Neural progenitor cell (in vitro differentiated cells): ENCODE data around the gene KANK3. TPM values are rescaled to one million over a fixed set of nuclear protein-coding genes. Genes with fewer than 3 reads are reported as not detected.
"Not testable (repeated sequence)": the region's sequence is repeated elsewhere in the genome, so short reads cannot be mapped to it uniquely, and the experiment has no call there.

ENCODE experiments used
- DNase-seq: peaks from one replicate; pipeline ENCODE4 v3.0.0-alpha.2; 2016; ENCODE audit warnings: low spot score
- H2AFZ ChIP-seq: fragments of 200-600 bp; sonication (generic); replicated peaks from 2 replicates; pipeline ENCODE4 v1.6.1; 2016; ENCODE audit warnings: antibody characterized with exemption
- H3F3A ChIP-seq: fragments of 200-600 bp; sonication (generic); 2 replicates; pipeline ENCODE4 v1.6.1; 2016; ENCODE audit warnings: antibody characterized with exemption, low read depth
- H3K27ac ChIP-seq: fragments of 200-600 bp; sonication (generic); 2 replicates; pipeline ENCODE4 v1.5.1; 2016; ENCODE audit warnings: mild to moderate bottlenecking
- H3K27me3 ChIP-seq: fragments of 200-600 bp; sonication (generic); 2 replicates; pipeline ENCODE4 v1.6.1; 2016; ENCODE audit warnings: mild to moderate bottlenecking, moderate library complexity
- H3K36me3 ChIP-seq: fragments of 200-600 bp; sonication (generic); 2 replicates; pipeline ENCODE4 v1.5.1; 2016
- H3K4me1 ChIP-seq: fragments of 200-600 bp; sonication (generic); 2 replicates; pipeline ENCODE4 v1.6.1; 2016; ENCODE audit warnings: mixed run types
- H3K4me2 ChIP-seq: fragments of 200-600 bp; sonication (generic); 2 replicates; pipeline ENCODE4 v1.6.1; 2016
- H3K4me3 ChIP-seq: fragments of 200-600 bp; sonication (generic); 2 replicates; pipeline ENCODE4 v1.5.1; 2016
- H3K79me2 ChIP-seq: fragments of 200-600 bp; sonication (generic); 2 replicates; pipeline ENCODE4 v1.6.1; 2016; ENCODE audit warnings: low read depth
- H3K9ac ChIP-seq: fragments of 200-600 bp; sonication (generic); 2 replicates; pipeline ENCODE4 v1.6.1; 2016
- H3K9me3 ChIP-seq: fragments of 200-600 bp; sonication (generic); 2 replicates; pipeline ENCODE4 v1.5.1; 2016; ENCODE audit warnings: low read depth
- H4K20me1 ChIP-seq: fragments of 200-600 bp; sonication (generic); 2 replicates; pipeline ENCODE4 v1.6.1; 2016; ENCODE audit warnings: low read depth
- H3K27ac Mint-ChIP-seq: 3 replicates; pipeline ENCODE4 v1.8.0; 2021; ENCODE audit warnings: mixed read lengths
- H3K27me3 Mint-ChIP-seq: 2 replicates; pipeline ENCODE4 v1.8.0; 2022; ENCODE audit warnings: low read depth, mild to moderate bottlenecking, inconsistent platforms, moderate library complexity, mixed read lengths; ENCODE audit not compliant: insufficient read depth
- H3K36me3 Mint-ChIP-seq: 3 replicates; pipeline ENCODE4 v1.8.0; 2021; ENCODE audit warnings: mixed read lengths
- H3K4me1 Mint-ChIP-seq: 3 replicates; pipeline ENCODE4 v1.8.0; 2021; ENCODE audit warnings: mixed read lengths
- H3K4me3 Mint-ChIP-seq: 3 replicates; pipeline ENCODE4 v1.8.0; 2021; ENCODE audit warnings: mild to moderate bottlenecking, moderate library complexity, mixed read lengths
- H3K9me3 Mint-ChIP-seq: 3 replicates; pipeline ENCODE4 v1.8.0; 2020; ENCODE audit warnings: mixed read lengths
- EZH2 ChIP-seq: fragments of 200-600 bp; sonication (generic); IDR thresholded peaks from 2 replicates; pipeline ENCODE4 v1.6.1; 2017; ENCODE audit warnings: antibody characterized with exemption, mild to moderate bottlenecking, moderate library complexity
- EZH2phosphoT487 ChIP-seq: fragments of 200-600 bp; sonication (generic); IDR thresholded peaks from 2 replicates; pipeline ENCODE4 v1.6.1; 2017; ENCODE audit warnings: antibody characterized with exemption
- microRNA-seq: library from miRNA; unstranded; fragments of <30 nt; microRNA quantifications from one replicate; pipeline ENCODE4, GENCODE V29; 2016
- small RNA-seq: library from RNA; depleted of rRNA; stranded (forward); fragments of <200 nt; gene quantifications from one replicate; pipeline ENCODE3, GENCODE V24; 2015
- total RNA-seq: library from RNA; depleted of rRNA; stranded (reverse); fragments of >200 nt; gene quantifications from 2 replicates; pipeline ENCODE4 v1.2.3, GENCODE V29; 2015; ENCODE audit warnings: low replicate concordance
- TF ChIP-seq, protein P1 (sequence below): fragments of 200-600 bp; sonication (generic); IDR thresholded peaks from 2 replicates; pipeline ENCODE4 v1.5.1; 2017; ENCODE audit warnings: antibody characterized with exemption, mild to moderate bottlenecking

KANK3 gene
- total RNA-seq, 1 donor from 2014 or later, result not detected

DNA sequence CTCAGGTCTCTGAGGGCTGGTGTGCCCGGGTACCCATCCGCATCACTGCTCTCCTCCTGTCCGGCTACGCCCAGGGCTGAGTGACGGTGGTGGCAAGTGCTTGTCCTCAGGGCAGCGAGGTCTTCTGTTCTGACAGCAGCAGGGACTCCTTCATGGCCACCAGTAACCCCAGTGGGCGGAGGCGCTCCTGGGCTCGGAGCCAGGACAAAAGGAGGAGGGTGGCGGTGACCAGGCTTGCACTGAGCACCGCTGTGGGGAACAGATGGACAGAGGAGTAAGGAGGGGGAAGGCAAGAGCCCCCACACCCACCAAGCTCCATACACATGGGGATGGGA is 40.7 kb downstream of the KANK3 start:
- H3F3A ChIP-seq, result peaks cover 10% of the 10 kb centered on the region
- H3K4me1 ChIP-seq, result peaks cover 6% of the 10 kb centered on the region
- H3K79me2 ChIP-seq, result peaks cover 6% of the 10 kb centered on the region
- no peaks in the 10 kb centered on the region for H3K9me3 ChIP-seq
- no peak for DNase-seq
- no peak overlapping the region for H3K4me3 Mint-ChIP-seq
- no peaks in the 10 kb centered on the region for H3K36me3 ChIP-seq
- H3K4me1 Mint-ChIP-seq, result peaks cover 12% of the 10 kb centered on the region
- H3K27me3 Mint-ChIP-seq, result peaks cover 8% of the 10 kb centered on the region
- no peak overlapping the region for H3K27ac ChIP-seq
- H3K9me3 Mint-ChIP-seq, result no peaks in the 10 kb centered on the region
- no peaks in the 10 kb centered on the region for H3K27me3 ChIP-seq
- no peak overlapping the region for H2AFZ ChIP-seq
- H4K20me1 ChIP-seq, result peaks cover 10% of the 10 kb centered on the region
- H3K4me2 ChIP-seq, result no peak overlapping the region
- H3K27ac Mint-ChIP-seq, result no peak overlapping the region
- H3K9ac ChIP-seq, result no peak overlapping the region
- no peak overlapping the region for H3K4me3 ChIP-seq
- H3K36me3 Mint-ChIP-seq, result no peaks in the 10 kb centered on the region
- TF ChIP-seq, protein P1, sequence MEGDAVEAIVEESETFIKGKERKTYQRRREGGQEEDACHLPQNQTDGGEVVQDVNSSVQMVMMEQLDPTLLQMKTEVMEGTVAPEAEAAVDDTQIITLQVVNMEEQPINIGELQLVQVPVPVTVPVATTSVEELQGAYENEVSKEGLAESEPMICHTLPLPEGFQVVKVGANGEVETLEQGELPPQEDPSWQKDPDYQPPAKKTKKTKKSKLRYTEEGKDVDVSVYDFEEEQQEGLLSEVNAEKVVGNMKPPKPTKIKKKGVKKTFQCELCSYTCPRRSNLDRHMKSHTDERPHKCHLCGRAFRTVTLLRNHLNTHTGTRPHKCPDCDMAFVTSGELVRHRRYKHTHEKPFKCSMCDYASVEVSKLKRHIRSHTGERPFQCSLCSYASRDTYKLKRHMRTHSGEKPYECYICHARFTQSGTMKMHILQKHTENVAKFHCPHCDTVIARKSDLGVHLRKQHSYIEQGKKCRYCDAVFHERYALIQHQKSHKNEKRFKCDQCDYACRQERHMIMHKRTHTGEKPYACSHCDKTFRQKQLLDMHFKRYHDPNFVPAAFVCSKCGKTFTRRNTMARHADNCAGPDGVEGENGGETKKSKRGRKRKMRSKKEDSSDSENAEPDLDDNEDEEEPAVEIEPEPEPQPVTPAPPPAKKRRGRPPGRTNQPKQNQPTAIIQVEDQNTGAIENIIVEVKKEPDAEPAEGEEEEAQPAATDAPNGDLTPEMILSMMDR, result no peak
- TF ChIP-seq EZH2phosphoT487 (no peak), EZH2 (no peak)

DNA sequence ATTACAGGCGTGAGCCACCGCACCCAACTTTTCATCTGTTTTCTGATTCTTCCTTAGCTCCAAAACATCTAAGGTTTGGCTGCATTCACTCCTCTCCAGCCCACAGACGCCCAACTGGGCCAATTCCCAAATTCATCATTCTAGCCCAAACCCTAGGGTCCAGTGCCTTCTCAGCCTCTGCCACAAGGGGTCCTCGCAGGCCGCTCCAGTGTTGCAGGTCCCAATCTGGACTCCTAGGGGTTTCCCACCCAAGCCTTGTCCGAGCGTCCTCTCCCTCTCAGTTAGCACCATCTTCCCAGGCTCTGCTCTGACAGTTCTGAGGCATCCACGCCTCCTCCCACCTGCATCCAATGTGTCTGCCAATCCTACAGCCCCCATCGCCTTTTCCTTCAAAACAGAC is 51.7 kb downstream of the KANK3 start:
- not testable (repeated sequence) for H3K79me2 ChIP-seq, H3K36me3 Mint-ChIP-seq, H3K4me1 Mint-ChIP-seq, H4K20me1 ChIP-seq, H2AFZ ChIP-seq, H3K4me3 Mint-ChIP-seq, H3K27ac Mint-ChIP-seq, H3K27ac ChIP-seq, H3K4me3 ChIP-seq, H3K4me1 ChIP-seq, H3K27me3 ChIP-seq, H3K9me3 ChIP-seq, H3K4me2 ChIP-seq, DNase-seq, H3K9me3 Mint-ChIP-seq, H3F3A ChIP-seq, H3K36me3 ChIP-seq, H3K27me3 Mint-ChIP-seq, H3K9ac ChIP-seq

DNA sequence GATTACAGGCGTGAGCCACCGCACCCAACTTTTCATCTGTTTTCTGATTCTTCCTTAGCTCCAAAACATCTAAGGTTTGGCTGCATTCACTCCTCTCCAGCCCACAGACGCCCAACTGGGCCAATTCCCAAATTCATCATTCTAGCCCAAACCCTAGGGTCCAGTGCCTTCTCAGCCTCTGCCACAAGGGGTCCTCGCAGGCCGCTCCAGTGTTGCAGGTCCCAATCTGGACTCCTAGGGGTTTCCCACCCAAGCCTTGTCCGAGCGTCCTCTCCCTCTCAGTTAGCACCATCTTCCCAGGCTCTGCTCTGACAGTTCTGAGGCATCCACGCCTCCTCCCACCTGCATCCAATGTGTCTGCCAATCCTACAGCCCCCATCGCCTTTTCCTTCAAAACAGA is 66.6 kb downstream of the KANK3 start:
- not testable (repeated sequence) for H3K27ac ChIP-seq, H3K4me3 Mint-ChIP-seq, DNase-seq, H3K4me3 ChIP-seq, H3K4me1 Mint-ChIP-seq, H2AFZ ChIP-seq, H3K9me3 Mint-ChIP-seq, H3K36me3 ChIP-seq, H3K36me3 Mint-ChIP-seq, H3K27ac Mint-ChIP-seq, H3K79me2 ChIP-seq, H3K9me3 ChIP-seq, H4K20me1 ChIP-seq, H3K4me1 ChIP-seq, H3K4me2 ChIP-seq, H3K27me3 Mint-ChIP-seq, H3K27me3 ChIP-seq, H3K9ac ChIP-seq, H3F3A ChIP-seq

Small RNAs within 50 kb of the gene (microRNA-seq; reads per million reads assigned to microRNA genes)
- gene MIR4999, result 1.5 reads per million

Small RNAs within 50 kb of the gene (small RNA-seq; reads per million reads assigned to genes)
- not detected for gene MIR4999

Other genes with a start within 250 kb of the KANK3 start
- gene FBN3, start 193.7 kb downstream of the KANK3 start, total RNA-seq, result 23.0 and 33.0 TPM in 2 replicates
- gene CERS4, start 133.9 kb downstream of the KANK3 start, total RNA-seq, result 34.1 and 76.0 TPM in 2 replicates
- 22.4 and 52.5 TPM in 2 replicates for gene CD320, start 34.9 kb downstream of the KANK3 start, total RNA-seq
- gene NDUFA7, start 21.9 kb downstream of the KANK3 start, total RNA-seq, result 21.0 and 54.1 TPM in 2 replicates
- gene RPS28, start 21.8 kb downstream of the KANK3 start, total RNA-seq, result 296 and 550 TPM in 2 replicates
- gene ANGPTL4, start 20.9 kb upstream of the KANK3 start, total RNA-seq, result 1.9 TPM in 1 of 2 replicates, not detected in the other
- 17.1 and 32.3 TPM in 2 replicates for gene RAB11B, start 47.1 kb upstream of the KANK3 start, total RNA-seq
- gene MARCHF2, start 70.0 kb upstream of the KANK3 start, total RNA-seq, result 27.0 and 72.7 TPM in 2 replicates
- gene HNRNPM, start 101.7 kb upstream of the KANK3 start, total RNA-seq, result 118 and 156 TPM in 2 replicates
- 0.22 and 0.56 TPM in 2 replicates for gene PRAM1, start 159.4 kb upstream of the KANK3 start, total RNA-seq
- gene ZNF414, start 170.9 kb upstream of the KANK3 start, total RNA-seq, result 1.8 and 8.9 TPM in 2 replicates
- 0.09 and 0.15 TPM in 2 replicates for gene MYO1F, start 234.2 kb upstream of the KANK3 start, total RNA-seq